ENCODE data around the gene TUBGCP6.

DNA sequence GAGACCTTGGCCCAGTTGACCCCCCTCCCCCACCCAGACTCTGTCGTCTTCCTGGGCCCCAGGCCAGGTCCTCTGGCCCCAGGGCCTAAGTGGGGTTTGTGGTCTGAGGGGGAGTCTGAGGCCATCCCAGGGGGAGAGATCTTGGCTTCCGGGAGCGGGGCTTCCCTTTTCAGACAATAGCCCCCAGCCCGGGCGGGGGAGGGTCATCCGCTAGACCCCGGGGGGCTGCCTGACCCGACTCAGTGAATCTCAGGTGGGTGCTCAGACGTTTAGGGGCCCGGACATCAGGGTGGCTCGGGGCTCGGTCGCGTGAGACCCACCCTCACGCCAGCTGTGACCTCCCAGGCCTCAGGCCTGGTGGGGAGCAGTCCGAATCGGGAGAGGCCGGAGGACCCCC is 24.7 kb upstream of the TUBGCP6 start:
- TF ChIP-seq RAD21 (IDR thresholded peaks at IDR 0.05; ENCODE audit: low read depth) = no peak
- TF ChIP-seq, protein P1, sequence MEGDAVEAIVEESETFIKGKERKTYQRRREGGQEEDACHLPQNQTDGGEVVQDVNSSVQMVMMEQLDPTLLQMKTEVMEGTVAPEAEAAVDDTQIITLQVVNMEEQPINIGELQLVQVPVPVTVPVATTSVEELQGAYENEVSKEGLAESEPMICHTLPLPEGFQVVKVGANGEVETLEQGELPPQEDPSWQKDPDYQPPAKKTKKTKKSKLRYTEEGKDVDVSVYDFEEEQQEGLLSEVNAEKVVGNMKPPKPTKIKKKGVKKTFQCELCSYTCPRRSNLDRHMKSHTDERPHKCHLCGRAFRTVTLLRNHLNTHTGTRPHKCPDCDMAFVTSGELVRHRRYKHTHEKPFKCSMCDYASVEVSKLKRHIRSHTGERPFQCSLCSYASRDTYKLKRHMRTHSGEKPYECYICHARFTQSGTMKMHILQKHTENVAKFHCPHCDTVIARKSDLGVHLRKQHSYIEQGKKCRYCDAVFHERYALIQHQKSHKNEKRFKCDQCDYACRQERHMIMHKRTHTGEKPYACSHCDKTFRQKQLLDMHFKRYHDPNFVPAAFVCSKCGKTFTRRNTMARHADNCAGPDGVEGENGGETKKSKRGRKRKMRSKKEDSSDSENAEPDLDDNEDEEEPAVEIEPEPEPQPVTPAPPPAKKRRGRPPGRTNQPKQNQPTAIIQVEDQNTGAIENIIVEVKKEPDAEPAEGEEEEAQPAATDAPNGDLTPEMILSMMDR (IDR thresholded peaks at IDR 0.05 in 2 of 3, conservative IDR thresholded peaks at IDR 0.05 in 1 of 3; ENCODE audit: borderline replicate concordance in 1 of 3, insufficient read depth in 1 of 3, low read depth in 2 of 3, low read length in 2 of 3) = no peak
- TF ChIP-seq, protein P2, sequence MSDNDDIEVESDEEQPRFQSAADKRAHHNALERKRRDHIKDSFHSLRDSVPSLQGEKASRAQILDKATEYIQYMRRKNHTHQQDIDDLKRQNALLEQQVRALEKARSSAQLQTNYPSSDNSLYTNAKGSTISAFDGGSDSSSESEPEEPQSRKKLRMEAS (IDR thresholded peaks at IDR 0.05) = no peak
- no peak for TF ChIP-seq POLR2A (IDR thresholded peaks at IDR 0.05; ENCODE audit: borderline replicate concordance, extremely low read depth, insufficient read depth, insufficient read length)
- TF ChIP-seq EZH2phosphoT487 (IDR thresholded peaks at IDR 0.05; ENCODE audit: borderline replicate concordance) = no peak
- TF ChIP-seq POLR2AphosphoS5 (IDR thresholded peaks at IDR 0.05; ENCODE audit: low read depth, low read length) = no peak
- no peak for TF ChIP-seq CBX3 (IDR thresholded peaks at IDR 0.05; ENCODE audit: low read depth)
- no peak for TF ChIP-seq YY1 (IDR thresholded peaks at IDR 0.05; ENCODE audit: extremely low read depth, insufficient replicate concordance, low read depth, low read length)

All from HCT116 (cell line).